Smooth muscle cell (in vitro differentiated cells): ENCODE results near the gene EEF1AKMT2. TPM values are rescaled to one million over a fixed set of nuclear protein-coding genes. Genes with fewer than 3 reads are reported as not detected.

Experiments used
- DNase-seq: peaks from one replicate; lab custom pipeline; 2025; ENCODE audit not compliant: unreplicated experiment; lab: John Stamatoyannopoulos, UW
- H2AFZ ChIP-seq: fragments of 200-600 bp; sonication (generic); 2 replicates; pipeline ENCODE4 v1.6.0; 2016; ENCODE audit warnings: antibody characterized with exemption, low read depth, mild to moderate bottlenecking
- H3F3A ChIP-seq: fragments of 200-600 bp; sonication (generic); 2 replicates; pipeline ENCODE4 v1.6.0; 2017; ENCODE audit warnings: antibody characterized with exemption, low read depth
- H3K27ac ChIP-seq: fragments of 200-600 bp; sonication (generic); 2 replicates; pipeline ENCODE4 v1.5.1; 2016; ENCODE audit warnings: low read depth, mild to moderate bottlenecking
- H3K27me3 ChIP-seq: fragments of 200-600 bp; sonication (generic); 2 replicates; pipeline ENCODE4 v1.6.1; 2016; ENCODE audit warnings: low read depth, mild to moderate bottlenecking
- H3K36me3 ChIP-seq: fragments of 200-600 bp; sonication (generic); 2 replicates; pipeline ENCODE4 v1.5.1; 2016; ENCODE audit warnings: low read depth
- H3K4me1 ChIP-seq: fragments of 200-600 bp; sonication (generic); 2 replicates; pipeline ENCODE4 v1.5.1; 2016; ENCODE audit warnings: low read depth
- H3K4me2 ChIP-seq: fragments of 200-600 bp; sonication (generic); 2 replicates; pipeline ENCODE4 v1.6.0; 2016; ENCODE audit warnings: mild to moderate bottlenecking
- H3K4me3 ChIP-seq: fragments of 200-600 bp; sonication (generic); 2 replicates; pipeline ENCODE4 v1.5.1; 2016; ENCODE audit warnings: mild to moderate bottlenecking
- H3K79me2 ChIP-seq: fragments of 200-600 bp; sonication (generic); 2 replicates; pipeline ENCODE4 v1.6.0; 2016; ENCODE audit warnings: low read depth, mild to moderate bottlenecking
- H3K9ac ChIP-seq: fragments of 200-600 bp; sonication (generic); 2 replicates; pipeline ENCODE4 v1.6.0; 2016; ENCODE audit warnings: low read depth
- H3K9me3 ChIP-seq: fragments of 200-600 bp; sonication (generic); replicated peaks from 2 replicates; pipeline ENCODE4 v1.5.1; 2016; ENCODE audit warnings: low read depth
- H4K20me1 ChIP-seq: fragments of 200-600 bp; sonication (generic); 2 replicates; pipeline ENCODE4 v1.6.0; 2016; ENCODE audit warnings: low read depth
- CTCF ChIP-seq: fragments of 200-600 bp; sonication (generic); IDR thresholded peaks from 2 replicates; pipeline ENCODE4 v1.5.1; 2017; ENCODE audit warnings: borderline replicate concordance, mild to moderate bottlenecking, antibody characterized with exemption; ENCODE audit not compliant: insufficient read depth, poor library complexity, severe bottlenecking
- WGBS: methylation state at CpG from one replicate; pipeline ENCODE4 v1.1.7; 2016; ENCODE audit warnings: low lambda C conversion rate; 5-methylcytosine and 5-hydroxymethylcytosine counted together
- polyA plus RNA-seq: library from polyadenylated mRNA; unstranded; fragments of >200 nt; fragmentation: Nextera tagmentation; extraction: Ambion mirVana; gene quantifications from 2 replicates; pipeline ENCODE4 v1.2.1, GENCODE V29; 2016
- total RNA-seq: library from RNA; depleted of rRNA; stranded (reverse); fragments of >200 nt; gene quantifications from 2 replicates; pipeline ENCODE4 v1.2.3, GENCODE V29; 2014

Gene EEF1AKMT2
- total and polyA plus RNA-seq, 2 experiments from 2014 or later, result 20.1 to 26.4 TPM

GRCh38 chr10:124765256-124765655 is 26.4 kb downstream of the EEF1AKMT2 start:
- TF ChIP-seq CTCF, result no peak
- no peak overlapping the region for H2AFZ ChIP-seq
- no peaks in the 10 kb centered on the region for H3K9me3 ChIP-seq
- no peaks in the 10 kb centered on the region for H3F3A ChIP-seq
- no peak overlapping the region for H3K4me2 ChIP-seq
- H3K27ac ChIP-seq, result no peak overlapping the region
- no peak overlapping the region for H3K9ac ChIP-seq
- H3K36me3 ChIP-seq, result peaks cover 6% of the 10 kb centered on the region
- no peaks in the 10 kb centered on the region for H3K4me1 ChIP-seq
- no peak overlapping the region for H3K4me3 ChIP-seq
- H3K27me3 ChIP-seq, result no peaks in the 10 kb centered on the region
- no peak for DNase-seq
- H3K79me2 ChIP-seq, result no peaks in the 10 kb centered on the region
- peaks cover 4% of the 10 kb centered on the region for H4K20me1 ChIP-seq
- 84% methylated on average over 2 of the region's 2 CpGs for WGBS

- no peak for TF ChIP-seq CTCF
- no peaks in the 10 kb centered on the region for H3K4me1 ChIP-seq
- peaks cover 4% of the 10 kb centered on the region for H4K20me1 ChIP-seq
- no peak overlapping the region for H2AFZ ChIP-seq
- H3K4me2 ChIP-seq, result no peak overlapping the region
- H3K9ac ChIP-seq, result no peak overlapping the region
- H3K9me3 ChIP-seq, result no peaks in the 10 kb centered on the region
- no peak overlapping the region for H3K27ac ChIP-seq
- no peak overlapping the region for H3K4me3 ChIP-seq
- H3F3A ChIP-seq, result no peaks in the 10 kb centered on the region
- DNase-seq, result no peak
- no peaks in the 10 kb centered on the region for H3K27me3 ChIP-seq
- WGBS, result 91% methylated on average over 1 of the region's 1 CpG
- peaks cover 13% of the 10 kb centered on the region for H3K36me3 ChIP-seq
- H3K79me2 ChIP-seq, result no peaks in the 10 kb centered on the region
These were observed 28.4 kb downstream of the EEF1AKMT2 start for GRCh38 chr10:124763267-124763666.

GRCh38 chr10:124762281-124762680 is 29.4 kb downstream of the EEF1AKMT2 start:
- Histone ChIP-seq H3K9ac (no peak overlapping the region), H4K20me1 (peaks cover 4% of the 10 kb centered on the region), H3K27me3 (no peaks in the 10 kb centered on the region), H3F3A (no peaks in the 10 kb centered on the region), H3K4me1 (no peaks in the 10 kb centered on the region), H3K4me3 (no peak overlapping the region), H3K27ac (no peak overlapping the region), H3K9me3 (no peaks in the 10 kb centered on the region), H3K4me2 (no peak overlapping the region), H2AFZ (no peak overlapping the region), H3K79me2 (no peaks in the 10 kb centered on the region), H3K36me3 (peaks cover 13% of the 10 kb centered on the region)
- no peak for DNase-seq
- no peak for TF ChIP-seq CTCF
- 97% methylated on average over 5 of the region's 5 CpGs for WGBS

GRCh38 chr10:124756156-124756903 is 35.4 kb downstream of the EEF1AKMT2 start:
- Histone ChIP-seq H3K4me3 (no peak overlapping the region), H3K4me2 (no peak overlapping the region), H3K79me2 (no peaks in the 10 kb centered on the region), H3K27me3 (no peaks in the 10 kb centered on the region), H3K9me3 (no peaks in the 10 kb centered on the region), H3F3A (no peaks in the 10 kb centered on the region), H3K9ac (no peak overlapping the region), H4K20me1 (no peaks in the 10 kb centered on the region), H2AFZ (no peak overlapping the region), H3K27ac (no peak overlapping the region), H3K4me1 (no peaks in the 10 kb centered on the region), H3K36me3 (peaks cover 20% of the 10 kb centered on the region)
- no peak for DNase-seq
- no peak for TF ChIP-seq CTCF
- WGBS, result 93% methylated on average over 5 of the region's 5 CpGs
